HepG2 (cell line): ENCODE data around the gene ZNF804B. TPM values are rescaled to one million over a fixed set of nuclear protein-coding genes. Genes with fewer than 3 reads are reported as not detected.

Experiments
- ATAC-seq: fragments of 200-7000 bp; cut with Tn5 transposase; 3 replicates; pipeline ENCODE4 v1.9.1; 2020; ENCODE audit warnings: mild to moderate bottlenecking, moderate library complexity
- BruUV-seq: library from RNA; stranded (reverse); fragments of 400-500 nt; replicated peaks from 2 replicates; lab custom pipeline; 2021; lab: Mats Ljungman, UMichigan
- CTCF ChIA-PET: fragments of 300-600 bp; formaldehyde crosslinking; extraction: SDS; loops from one replicate; lab custom pipeline; 2021; ENCODE audit warnings: low total read pairs, inconsistent platforms, low intra/inter-chr PET ratio; lab: Yijun Ruan, JAX
- POLR2A ChIA-PET: fragments of 350-600 bp; sonication (Branson Sonifier 250); formaldehyde crosslinking; loops from one replicate; lab custom pipeline; 2020; ENCODE audit warnings: antibody characterized with exemption, inconsistent platforms; lab: Yijun Ruan, JAX
- DNase-seq: peaks from one replicate; pipeline ENCODE4 v3.0.0-alpha.2; 2015; ENCODE audit warnings: low spot score
- FAIRE-seq: peaks from 3 replicates; lab custom pipeline; 2011; peaks lifted over from hg19 to GRCh38; lab: Jason Lieb, UNC
- H2AFZ ChIP-seq: one replicate; pipeline ENCODE4 v1.6.1; 2011; ENCODE audit warnings: low read length, inconsistent platforms
- H3K27ac ChIP-seq: fragments of 300-600 bp; 3 replicates; pipeline ENCODE4 v1.8.0; 2011; ENCODE audit warnings: mixed run types, mild to moderate bottlenecking, mixed read lengths, low read length, inconsistent platforms; ENCODE audit not compliant: insufficient read depth; ENCODE audit errors: extremely low read length
- H3K27me3 ChIP-seq, 2 experiments: fragments of 200-600 bp in 1 of 2; 2 replicates in 1 of 2; 3 replicates in 1 of 2; pipeline versions ENCODE4 v1.6.0 to v1.8.0; 2011; ENCODE audit warnings: low read length in 2 of 2, mild to moderate bottlenecking in 2 of 2, moderate library complexity in 2 of 2, inconsistent platforms in 1 of 2; ENCODE audit not compliant: insufficient read depth in 2 of 2, control insufficient read depth in 1 of 2
- H3K36me3 ChIP-seq, 2 experiments: fragments of 200-600 bp in 1 of 2; replicated peaks in 1 of 2; 2 replicates in 1 of 2; 3 replicates in 1 of 2; pipeline versions ENCODE4 v1.5.1 to v1.8.0; 2011; ENCODE audit warnings: low read length in 2 of 2, inconsistent platforms in 1 of 2; ENCODE audit not compliant: insufficient read depth in 2 of 2, control insufficient read depth in 1 of 2
- H3K4me1 ChIP-seq: 2 replicates; pipeline ENCODE4 v1.5.1; 2012; ENCODE audit warnings: low read length, inconsistent platforms; ENCODE audit not compliant: insufficient read depth
- H3K4me2 ChIP-seq: 2 replicates; pipeline ENCODE4 v1.6.0; 2011; ENCODE audit warnings: low read depth, low read length, inconsistent platforms
- H3K4me3 ChIP-seq, 3 experiments: fragments of 200-600 bp in 1 of 3; sonication (generic), shearing (Covaris generic) in 1 of 3; replicated peaks in 1 of 3; 2 replicates each; pipeline ENCODE4 v1.5.1; 2011 to 2016; ENCODE audit warnings: low read length in 3 of 3, inconsistent platforms in 2 of 3, low read depth in 2 of 3, mild to moderate bottlenecking in 2 of 3, control low read depth in 1 of 3, mixed read lengths in 1 of 3; ENCODE audit not compliant: insufficient read depth in 1 of 3
- H3K79me2 ChIP-seq: one replicate; pipeline ENCODE4 v1.6.1; 2011; ENCODE audit warnings: low read length, inconsistent platforms; ENCODE audit not compliant: insufficient read depth
- H3K9ac ChIP-seq: 2 replicates; pipeline ENCODE4 v1.6.0; 2011; ENCODE audit warnings: mild to moderate bottlenecking, low read depth, low read length, inconsistent platforms; ENCODE audit not compliant: insufficient read depth
- H3K9me3 ChIP-seq: 2 replicates; pipeline ENCODE4 v1.5.1; 2012; ENCODE audit warnings: mild to moderate bottlenecking, low read length
- H4K20me1 ChIP-seq: 2 replicates; pipeline ENCODE4 v1.6.0; 2011; ENCODE audit warnings: inconsistent platforms, mild to moderate bottlenecking, low read length, moderate library complexity; ENCODE audit not compliant: insufficient read depth
- BCLAF1 ChIP-seq: fragments of 450-650 bp; IDR thresholded peaks from 2 replicates; pipeline ENCODE4 v1.6.1; 2017; ENCODE audit warnings: mild to moderate bottlenecking
- FOXO4 ChIP-seq: sonication (generic); formaldehyde crosslinking; conservative IDR thresholded peaks from 2 replicates; pipeline ENCODE4 v1.8.1; 2023; ENCODE audit warnings: missing genetic modification reagents
- SP5 ChIP-seq: IDR thresholded peaks from 2 replicates; pipeline ENCODE4 v1.6.1; 2016; ENCODE audit warnings: low read depth, borderline replicate concordance
- TCF12 ChIP-seq, 2 experiments: fragments of 450-650 bp in 1 of 2; sonication (generic) in 1 of 2; formaldehyde crosslinking in 1 of 2; IDR thresholded peaks; 2 replicates each; pipeline versions ENCODE4 v1.6.1 to v1.8.0; 2017 to 2022; ENCODE audit warnings: antibody characterized with exemption in 1 of 2, mild to moderate bottlenecking in 1 of 2, missing genetic modification reagents in 1 of 2, moderate library complexity in 1 of 2
- ZNF407 ChIP-seq: sonication (generic); formaldehyde crosslinking; IDR thresholded peaks from one replicate; pipeline ENCODE4 v1.5.1; 2020; ENCODE audit warnings: mild to moderate bottlenecking, missing genetic modification reagents; ENCODE audit errors: not compliant biosample characterization
- WGBS: methylation state at CpG from one replicate; pipeline ENCODE4 v1.1.6; 2017; ENCODE audit warnings: low lambda C conversion rate; 5-methylcytosine and 5-hydroxymethylcytosine counted together
- in situ Hi-C: cut with HindIII; loops from 2 replicates; pipeline ENCODE4 v1.10.0; 2017; ENCODE audit warnings: low pct_unique_long_range_greater_than_20kb; ENCODE audit not compliant: extremely low pct_ligation_motif_present
- intact Hi-C: fragments of 100-400 bp; cut with micrococcal nuclease; formaldehyde crosslinking; loops from one replicate; pipeline ENCODE4 v1.10.0; 2022; ENCODE audit not compliant: unreplicated experiment
- polyA plus RNA-seq, 8 experiments: library from polyadenylated mRNA; depleted of rRNA in 3 of 8; stranded (reverse) in 7 of 8; unstranded in 1 of 8; fragments of >200 nt; fragmentation: Illumina TruSeq in 4 of 8; extraction: Trizol in 4 of 8; gene quantifications; 2 replicates each; pipeline versions ENCODE4 v1.2.1 to v1.2.3, GENCODE V29; 2011 to 2016; ENCODE audit warnings: low read depth in 4 of 8, missing spikeins in 1 of 8, mixed read lengths in 1 of 8; ENCODE audit not compliant: insufficient read depth in 1 of 8
- total RNA-seq, 5 experiments: library from RNA; depleted of rRNA; stranded (reverse); fragments of >200 nt; fragmentation: Illumina TruSeq; extraction: Trizol; gene quantifications; 2 replicates each; pipeline ENCODE4 v1.2.3, GENCODE V29; 2016; ENCODE audit warnings: low read depth in 1 of 5
- TF ChIP-seq, protein P1 (sequence below): sonication (generic); formaldehyde crosslinking; IDR thresholded peaks from 2 replicates; pipeline ENCODE4 v1.5.1; 2020; ENCODE audit warnings: mild to moderate bottlenecking, missing genetic modification reagents

The ZNF804B gene
- total and polyA plus RNA-seq, 2 of the 13 experiments (the other 11 are each of a cell fraction or from before 2014, with no cell fraction given) = not detected

GRCh38 chr7:89028319-89028718 is 268.8 kb downstream of the ZNF804B start (continued):
- TF ChIP-seq ZNF407 (CRISPR knock-in tag) (no peak), TCF12 (IDR thresholded peaks at IDR 0.05) (no peak), TCF12 (CRISPR knock-in tag; IDR thresholded peaks at IDR 0.05) (no peak)

- ChIA-PET CTCF (no interaction called here), POLR2A (no interaction called here)
- BruUV-seq = no TSS peak
- Histone ChIP-seq H3K79me2 (no peaks in the 10 kb centered on the region), H3K4me2 (no peak overlapping the region), H2AFZ (no peak overlapping the region), H3K36me3 (no peaks in the 10 kb centered on the region), H3K9ac (no peak overlapping the region), H3K9me3 (no peaks in the 10 kb centered on the region), H3K27ac (no peak overlapping the region), H3K27me3 (no peaks in the 10 kb centered on the region), H3K4me3 (no peak overlapping the region), H4K20me1 (no peaks in the 10 kb centered on the region), H3K4me1 (no peaks in the 10 kb centered on the region)
- 8% methylated on average over 2 of the region's 2 CpGs for WGBS
- ATAC-seq = no peak
- intact Hi-C loops (no loop called here), in situ Hi-C loops (no loop called here)
- no peak for DNase-seq
- no peak for FAIRE-seq
- TF ChIP-seq FOXO4 (CRISPR knock-in tag) (no peak), BCLAF1 (no peak), SP5 (CRISPR knock-in tag) (no peak)
- TF ChIP-seq, protein P1, sequence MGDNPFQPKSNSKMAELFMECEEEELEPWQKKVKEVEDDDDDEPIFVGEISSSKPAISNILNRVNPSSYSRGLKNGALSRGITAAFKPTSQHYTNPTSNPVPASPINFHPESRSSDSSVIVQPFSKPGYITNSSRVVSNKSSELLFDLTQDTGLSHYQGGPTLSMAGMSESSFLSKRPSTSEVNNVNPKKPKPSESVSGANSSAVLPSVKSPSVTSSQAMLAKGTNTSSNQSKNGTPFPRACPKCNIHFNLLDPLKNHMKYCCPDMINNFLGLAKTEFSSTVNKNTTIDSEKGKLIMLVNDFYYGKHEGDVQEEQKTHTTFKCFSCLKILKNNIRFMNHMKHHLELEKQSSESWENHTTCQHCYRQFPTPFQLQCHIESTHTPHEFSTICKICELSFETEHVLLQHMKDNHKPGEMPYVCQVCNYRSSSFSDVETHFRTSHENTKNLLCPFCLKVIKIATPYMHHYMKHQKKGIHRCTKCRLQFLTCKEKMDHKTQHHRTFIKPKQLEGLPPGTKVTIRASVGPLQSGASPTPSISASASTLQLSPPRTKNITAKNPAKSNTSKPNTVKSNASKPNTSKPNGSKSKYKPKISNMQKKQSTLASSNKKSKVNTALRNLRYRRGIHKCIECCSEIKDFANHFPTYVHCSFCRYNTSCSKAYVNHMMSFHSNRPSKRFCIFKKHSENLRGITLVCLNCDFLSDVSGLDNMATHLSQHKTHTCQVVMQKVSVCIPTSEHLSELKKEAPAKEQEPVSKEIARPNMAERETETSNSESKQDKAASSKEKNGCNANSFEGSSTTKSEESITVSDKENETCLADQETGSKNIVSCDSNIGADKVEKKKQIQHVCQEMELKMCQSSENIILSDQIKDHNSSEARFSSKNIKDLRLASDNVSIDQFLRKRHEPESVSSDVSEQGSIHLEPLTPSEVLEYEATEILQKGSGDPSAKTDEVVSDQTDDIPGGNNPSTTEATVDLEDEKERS = no peak
Measured at GRCh38 chr7:89029864-89030263, 270.4 kb downstream of the ZNF804B start.
